HEK293 (cell line): ENCODE data around the gene CAMSAP3.

ENCODE experiments used
- SP3 ChIP-seq: fragments of 450-650 bp; formaldehyde crosslinking; IDR thresholded peaks from 2 replicates; pipeline ENCODE4 v1.5.1; 2016; ENCODE audit warnings: missing biosample characterization, missing genetic modification characterization
- ZNF660 ChIP-seq: fragments of 450-650 bp; IDR thresholded peaks from 2 replicates; pipeline ENCODE4 v1.5.1; 2018; ENCODE audit warnings: missing biosample characterization, mild to moderate bottlenecking, missing genetic modification characterization
- ZNF791 ChIP-seq: fragments of 450-650 bp; formaldehyde crosslinking; IDR thresholded peaks from 2 replicates; pipeline ENCODE4 v1.5.1; 2016; ENCODE audit warnings: missing biosample characterization, missing genetic modification characterization
- TF ChIP-seq, protein P1 (sequence below): fragments of 450-650 bp; formaldehyde crosslinking; IDR thresholded peaks from 2 replicates; pipeline ENCODE4 v1.5.1; 2017; ENCODE audit warnings: missing biosample characterization, missing genetic modification characterization

CAMSAP3 gene

GRCh38 chr19:7665076-7665475 lies 69.4 kb downstream of the CAMSAP3 start (continued):
- TF ChIP-seq SP3 (tag by site-specific recombination) (no peak), ZNF660 (tag by site-specific recombination) (no peak), ZNF791 (tag by site-specific recombination) (no peak)
- TF ChIP-seq, protein P1, sequence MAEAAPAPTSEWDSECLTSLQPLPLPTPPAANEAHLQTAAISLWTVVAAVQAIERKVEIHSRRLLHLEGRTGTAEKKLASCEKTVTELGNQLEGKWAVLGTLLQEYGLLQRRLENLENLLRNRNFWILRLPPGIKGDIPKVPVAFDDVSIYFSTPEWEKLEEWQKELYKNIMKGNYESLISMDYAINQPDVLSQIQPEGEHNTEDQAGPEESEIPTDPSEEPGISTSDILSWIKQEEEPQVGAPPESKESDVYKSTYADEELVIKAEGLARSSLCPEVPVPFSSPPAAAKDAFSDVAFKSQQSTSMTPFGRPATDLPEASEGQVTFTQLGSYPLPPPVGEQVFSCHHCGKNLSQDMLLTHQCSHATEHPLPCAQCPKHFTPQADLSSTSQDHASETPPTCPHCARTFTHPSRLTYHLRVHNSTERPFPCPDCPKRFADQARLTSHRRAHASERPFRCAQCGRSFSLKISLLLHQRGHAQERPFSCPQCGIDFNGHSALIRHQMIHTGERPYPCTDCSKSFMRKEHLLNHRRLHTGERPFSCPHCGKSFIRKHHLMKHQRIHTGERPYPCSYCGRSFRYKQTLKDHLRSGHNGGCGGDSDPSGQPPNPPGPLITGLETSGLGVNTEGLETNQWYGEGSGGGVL (tag by site-specific recombination) = no peak
